Measurements from ENCODE around the gene MEPCE.

GRCh38 chr7:100434297-100435144 is 4.9 kb downstream of the MEPCE start:
- TF ChIP-seq, protein P1, sequence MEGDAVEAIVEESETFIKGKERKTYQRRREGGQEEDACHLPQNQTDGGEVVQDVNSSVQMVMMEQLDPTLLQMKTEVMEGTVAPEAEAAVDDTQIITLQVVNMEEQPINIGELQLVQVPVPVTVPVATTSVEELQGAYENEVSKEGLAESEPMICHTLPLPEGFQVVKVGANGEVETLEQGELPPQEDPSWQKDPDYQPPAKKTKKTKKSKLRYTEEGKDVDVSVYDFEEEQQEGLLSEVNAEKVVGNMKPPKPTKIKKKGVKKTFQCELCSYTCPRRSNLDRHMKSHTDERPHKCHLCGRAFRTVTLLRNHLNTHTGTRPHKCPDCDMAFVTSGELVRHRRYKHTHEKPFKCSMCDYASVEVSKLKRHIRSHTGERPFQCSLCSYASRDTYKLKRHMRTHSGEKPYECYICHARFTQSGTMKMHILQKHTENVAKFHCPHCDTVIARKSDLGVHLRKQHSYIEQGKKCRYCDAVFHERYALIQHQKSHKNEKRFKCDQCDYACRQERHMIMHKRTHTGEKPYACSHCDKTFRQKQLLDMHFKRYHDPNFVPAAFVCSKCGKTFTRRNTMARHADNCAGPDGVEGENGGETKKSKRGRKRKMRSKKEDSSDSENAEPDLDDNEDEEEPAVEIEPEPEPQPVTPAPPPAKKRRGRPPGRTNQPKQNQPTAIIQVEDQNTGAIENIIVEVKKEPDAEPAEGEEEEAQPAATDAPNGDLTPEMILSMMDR (conservative IDR thresholded peaks at IDR 0.05; ENCODE audit: low read depth in 2 of 2), result no peak
- TF ChIP-seq EZH2 (IDR thresholded peaks at IDR 0.05; ENCODE audit: low read depth, unreplicated experiment) (no peak), POLR2AphosphoS5 (IDR thresholded peaks at IDR 0.05; ENCODE audit: low read depth) (no peak), CREB1 (CRISPR knock-in tag; IDR thresholded peaks at IDR 0.05; ENCODE audit: low read depth) (no peak)
- TF ChIP-seq, protein P2, sequence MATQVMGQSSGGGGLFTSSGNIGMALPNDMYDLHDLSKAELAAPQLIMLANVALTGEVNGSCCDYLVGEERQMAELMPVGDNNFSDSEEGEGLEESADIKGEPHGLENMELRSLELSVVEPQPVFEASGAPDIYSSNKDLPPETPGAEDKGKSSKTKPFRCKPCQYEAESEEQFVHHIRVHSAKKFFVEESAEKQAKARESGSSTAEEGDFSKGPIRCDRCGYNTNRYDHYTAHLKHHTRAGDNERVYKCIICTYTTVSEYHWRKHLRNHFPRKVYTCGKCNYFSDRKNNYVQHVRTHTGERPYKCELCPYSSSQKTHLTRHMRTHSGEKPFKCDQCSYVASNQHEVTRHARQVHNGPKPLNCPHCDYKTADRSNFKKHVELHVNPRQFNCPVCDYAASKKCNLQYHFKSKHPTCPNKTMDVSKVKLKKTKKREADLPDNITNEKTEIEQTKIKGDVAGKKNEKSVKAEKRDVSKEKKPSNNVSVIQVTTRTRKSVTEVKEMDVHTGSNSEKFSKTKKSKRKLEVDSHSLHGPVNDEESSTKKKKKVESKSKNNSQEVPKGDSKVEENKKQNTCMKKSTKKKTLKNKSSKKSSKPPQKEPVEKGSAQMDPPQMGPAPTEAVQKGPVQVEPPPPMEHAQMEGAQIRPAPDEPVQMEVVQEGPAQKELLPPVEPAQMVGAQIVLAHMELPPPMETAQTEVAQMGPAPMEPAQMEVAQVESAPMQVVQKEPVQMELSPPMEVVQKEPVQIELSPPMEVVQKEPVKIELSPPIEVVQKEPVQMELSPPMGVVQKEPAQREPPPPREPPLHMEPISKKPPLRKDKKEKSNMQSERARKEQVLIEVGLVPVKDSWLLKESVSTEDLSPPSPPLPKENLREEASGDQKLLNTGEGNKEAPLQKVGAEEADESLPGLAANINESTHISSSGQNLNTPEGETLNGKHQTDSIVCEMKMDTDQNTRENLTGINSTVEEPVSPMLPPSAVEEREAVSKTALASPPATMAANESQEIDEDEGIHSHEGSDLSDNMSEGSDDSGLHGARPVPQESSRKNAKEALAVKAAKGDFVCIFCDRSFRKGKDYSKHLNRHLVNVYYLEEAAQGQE (IDR thresholded peaks at IDR 0.05; ENCODE audit: unreplicated experiment), result no peak

Measured in GM23338 (cell line).